Measurements from ENCODE around the gene LST1. TPM values are rescaled to one million over a fixed set of nuclear protein-coding genes. Genes with fewer than 3 reads are reported as not detected.

LST1 gene
- total and polyA plus RNA-seq, 12 donors = 5.8 to 67.8 (median 20.7) TPM

- no peaks in the 10 kb centered on the region for H3K36me3 ChIP-seq (replicated peaks in 1 of 2)
- no peak overlapping the region for H3K4me3 ChIP-seq
- no peak overlapping the region for H3K27ac ChIP-seq
- TF ChIP-seq, protein P1, sequence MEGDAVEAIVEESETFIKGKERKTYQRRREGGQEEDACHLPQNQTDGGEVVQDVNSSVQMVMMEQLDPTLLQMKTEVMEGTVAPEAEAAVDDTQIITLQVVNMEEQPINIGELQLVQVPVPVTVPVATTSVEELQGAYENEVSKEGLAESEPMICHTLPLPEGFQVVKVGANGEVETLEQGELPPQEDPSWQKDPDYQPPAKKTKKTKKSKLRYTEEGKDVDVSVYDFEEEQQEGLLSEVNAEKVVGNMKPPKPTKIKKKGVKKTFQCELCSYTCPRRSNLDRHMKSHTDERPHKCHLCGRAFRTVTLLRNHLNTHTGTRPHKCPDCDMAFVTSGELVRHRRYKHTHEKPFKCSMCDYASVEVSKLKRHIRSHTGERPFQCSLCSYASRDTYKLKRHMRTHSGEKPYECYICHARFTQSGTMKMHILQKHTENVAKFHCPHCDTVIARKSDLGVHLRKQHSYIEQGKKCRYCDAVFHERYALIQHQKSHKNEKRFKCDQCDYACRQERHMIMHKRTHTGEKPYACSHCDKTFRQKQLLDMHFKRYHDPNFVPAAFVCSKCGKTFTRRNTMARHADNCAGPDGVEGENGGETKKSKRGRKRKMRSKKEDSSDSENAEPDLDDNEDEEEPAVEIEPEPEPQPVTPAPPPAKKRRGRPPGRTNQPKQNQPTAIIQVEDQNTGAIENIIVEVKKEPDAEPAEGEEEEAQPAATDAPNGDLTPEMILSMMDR (IDR thresholded peaks at IDR 0.05) = no peak
- no peak for TF ChIP-seq POLR2A (IDR thresholded peaks at IDR 0.05)
- intact Hi-C loops (cut with DNase I) = loop anchor here in 1 of 2 donors (10.0 kb wide), 1 partner anchor 98 kb away; the partner anchor contains the start of gene MICB
- no peaks in the 10 kb centered on the region for H3K9me3 ChIP-seq (replicated peaks in 1 of 3)
- WGBS, 4 donors = 83 to 93% (median 88%) methylated on average over 7 of the region's 7 CpGs
- no peaks in the 10 kb centered on the region for H3K4me1 ChIP-seq (replicated peaks in 1 of 2)
- H3K27me3 ChIP-seq = no peaks in the 10 kb centered on the region
- no peak for DNase-seq
Measured at GRCh38 chr6:31592396-31592771, 6.3 kb downstream of the LST1 start.

DNA sequence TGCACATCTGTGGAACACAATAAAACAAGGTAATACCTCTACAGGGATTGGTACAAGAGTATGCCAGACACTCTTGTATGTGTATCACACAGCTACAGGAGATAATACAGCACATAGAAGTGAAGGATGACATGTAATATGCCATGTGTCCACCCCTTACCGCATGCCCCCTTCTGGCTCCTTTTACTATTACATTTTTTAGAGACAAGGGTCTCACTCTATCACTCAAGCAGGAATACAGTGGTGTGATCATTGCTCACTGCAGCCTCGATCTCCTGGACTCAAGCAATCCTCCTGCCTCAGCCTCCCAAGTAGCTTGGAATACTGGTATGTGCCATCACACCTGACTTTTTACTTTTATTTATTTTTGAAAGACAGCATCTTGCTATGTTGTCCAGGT, 10.9 kb downstream of the LST1 start:
- no peaks in the 10 kb centered on the region for H3K36me3 ChIP-seq (replicated peaks in 1 of 2)
- TF ChIP-seq POLR2A (IDR thresholded peaks at IDR 0.05) = no peak
- TF ChIP-seq, protein P1 (IDR thresholded peaks at IDR 0.05) = peak in 5 of 6 experiments; percentile 16 to 53 (median 38)
- H3K9me3 ChIP-seq (replicated peaks in 1 of 3) = no peaks in the 10 kb centered on the region
- 22 to 25% (median 25%) methylated on average over 2 of the region's 2 CpGs for WGBS, 4 donors
- no peak overlapping the region for H3K27ac ChIP-seq
- no peak overlapping the region for H3K4me3 ChIP-seq
- no peaks in the 10 kb centered on the region for H3K27me3 ChIP-seq
- DNase-seq = no peak
- H3K4me1 ChIP-seq (replicated peaks in 1 of 2) = no peaks in the 10 kb centered on the region
- intact Hi-C loops (cut with DNase I) = loop anchor here (5.0 to 10.0 kb wide), 2 partner anchors 50 to 102 kb away; partner anchors contain the start of genes ATP6V1G2 (in 1 of the 2), MICB (in 1 of the 2) and NFKBIL1 (in 1 of the 2)

DNA sequence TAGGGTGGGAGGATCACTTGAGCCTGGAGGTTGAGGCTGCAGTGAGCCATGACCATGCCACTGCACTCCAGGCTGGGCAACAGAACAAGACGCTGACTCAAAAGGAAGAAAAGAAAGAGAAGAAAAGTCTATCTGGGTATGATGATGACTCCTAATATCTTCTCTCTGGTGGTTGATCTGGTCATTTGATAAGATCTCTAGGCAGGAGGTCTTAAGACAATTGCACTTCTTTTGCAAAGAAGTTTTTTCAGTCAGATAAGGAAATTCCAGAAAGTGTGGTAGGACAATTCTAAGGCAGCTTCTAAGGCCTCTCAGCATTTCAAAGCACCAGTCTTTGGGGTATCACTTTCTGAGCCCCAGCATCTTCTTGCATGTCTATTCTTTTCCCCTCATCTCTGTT, 21.2 kb downstream of the LST1 start:
- intact Hi-C loops (cut with DNase I) = no loop called here
- no peaks in the 10 kb centered on the region for H3K4me1 ChIP-seq (replicated peaks in 1 of 2)
- no peaks in the 10 kb centered on the region for H3K27me3 ChIP-seq
- DNase-seq = no peak
- no peak for TF ChIP-seq POLR2A (IDR thresholded peaks at IDR 0.05)
- TF ChIP-seq, protein P1 (IDR thresholded peaks at IDR 0.05) = no peak
- no peaks in the 10 kb centered on the region for H3K9me3 ChIP-seq (replicated peaks in 1 of 3)
- H3K4me3 ChIP-seq = no peak overlapping the region
- no peaks in the 10 kb centered on the region for H3K36me3 ChIP-seq (replicated peaks in 1 of 2)
- WGBS, 4 donors = 80 to 100% (median 85%) methylated on average over 1 of the region's 1 CpG
- no peak overlapping the region for H3K27ac ChIP-seq

DNA sequence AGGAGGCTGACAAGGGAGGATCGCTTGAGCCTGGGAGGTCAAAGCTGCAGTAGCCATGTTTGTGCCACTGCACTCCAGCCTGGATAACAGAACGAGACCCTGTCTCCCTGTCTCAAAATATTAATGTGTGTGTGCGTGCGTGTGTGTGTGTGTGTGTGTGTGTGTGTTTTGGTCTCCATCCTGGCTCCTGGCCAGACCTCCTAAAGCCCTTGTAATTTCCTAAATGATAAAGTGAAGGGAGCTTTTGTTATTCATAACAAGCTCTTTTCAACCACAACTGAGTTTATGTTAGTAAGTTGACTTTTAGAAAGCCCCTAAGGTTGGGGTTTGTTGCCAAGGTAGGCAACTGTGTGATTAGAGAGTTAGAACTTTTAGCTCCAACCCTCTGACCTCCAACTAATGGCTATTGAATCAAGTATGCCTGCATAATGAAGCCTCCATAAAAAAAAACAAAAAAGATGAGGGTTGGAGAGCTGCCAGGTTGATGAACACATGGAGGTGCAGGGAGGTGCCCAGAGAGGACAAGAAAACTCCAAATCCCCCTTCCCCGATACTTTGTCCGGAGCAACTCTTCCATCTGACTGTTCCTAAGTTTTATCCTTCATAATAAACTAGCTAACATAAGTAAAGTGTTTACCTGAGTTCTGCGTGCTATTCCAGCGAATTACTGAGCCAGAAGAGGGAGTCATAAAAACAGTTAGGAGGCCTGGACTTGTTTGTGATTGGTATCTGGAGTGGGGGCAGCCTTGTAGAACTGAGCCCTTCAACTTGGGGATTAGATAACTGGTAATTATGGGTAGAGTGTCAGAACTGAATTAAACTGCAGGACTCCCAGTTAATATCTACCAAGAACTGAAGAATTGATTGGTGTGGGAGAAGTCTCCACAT, 23.7 kb downstream of the LST1 start:
- H3K27me3 ChIP-seq = no peaks in the 10 kb centered on the region
- intact Hi-C loops (cut with DNase I) = no loop called here
- no peaks in the 10 kb centered on the region for H3K9me3 ChIP-seq (replicated peaks in 1 of 3)
- H3K4me1 ChIP-seq (replicated peaks in 1 of 2) = no peaks in the 10 kb centered on the region
- H3K27ac ChIP-seq = no peak overlapping the region
- 53 to 77% (median 74%) methylated on average over 8 of the region's 8 CpGs for WGBS, 4 donors
- no peak for DNase-seq
- no peaks in the 10 kb centered on the region for H3K36me3 ChIP-seq (replicated peaks in 1 of 2)
- TF ChIP-seq, protein P1 (IDR thresholded peaks at IDR 0.05) = no peak
- H3K4me3 ChIP-seq = no peak overlapping the region
